GM12865 (cell line): Measurements from ENCODE around the gene GNG12.

Experiments used
- DNase-seq: peaks from one replicate; pipeline ENCODE4 v3.0.0; 2010; ENCODE audit warnings: low read depth
- H3K4me3 ChIP-seq: 2 replicates; pipeline ENCODE4 v1.5.1; 2011; ENCODE audit warnings: mild to moderate bottlenecking, low read depth, low read length, control low read depth
- CTCF ChIP-seq: IDR thresholded peaks from 2 replicates; pipeline ENCODE4 v1.5.1; 2011; ENCODE audit warnings: low read length, control low read depth, low read depth, inconsistent platforms; ENCODE audit not compliant: insufficient read depth; ENCODE audit errors: missing control alignments

Gene GNG12

GRCh38 chr1:67729872-67730271 is 103.4 kb downstream of the GNG12 start:
- H3K4me3 ChIP-seq = no peak overlapping the region
- no peak for TF ChIP-seq CTCF
- DNase-seq = no peak

GRCh38 chr1:67726224-67726623 is 107.0 kb downstream of the GNG12 start:
- no peak overlapping the region for H3K4me3 ChIP-seq
- TF ChIP-seq CTCF = no peak
- DNase-seq = no peak

DNA sequence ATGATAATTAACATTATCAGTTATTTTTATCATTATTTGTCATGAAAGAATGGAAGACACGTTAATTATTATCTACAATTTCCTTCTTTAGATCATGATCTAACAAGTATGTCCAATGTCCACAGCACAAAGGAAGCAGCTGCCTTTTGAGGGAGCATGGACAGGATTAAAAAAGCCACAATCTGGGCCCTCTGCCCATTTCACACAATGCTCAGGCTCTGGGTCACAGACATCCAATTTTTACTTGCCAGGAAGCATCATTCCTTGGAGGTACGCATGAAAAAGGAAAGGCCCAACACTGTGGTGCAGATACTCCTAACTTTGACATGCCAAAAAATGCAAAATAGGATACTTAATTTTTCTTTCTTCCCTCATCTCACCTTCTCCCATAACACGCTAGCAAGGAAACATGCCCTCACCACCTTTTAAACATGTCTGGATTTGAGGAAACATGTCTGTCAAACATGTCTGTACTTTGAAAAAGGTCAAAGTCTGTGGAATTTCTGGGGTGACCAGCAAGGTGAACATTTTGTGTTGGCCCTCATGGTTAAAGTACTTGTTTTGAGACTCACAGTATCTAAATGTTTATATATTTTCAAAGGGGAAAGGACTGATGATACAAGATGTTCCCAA is 108.2 kb downstream of the GNG12 start:
- no peak for TF ChIP-seq CTCF
- DNase-seq = no peak
- no peak overlapping the region for H3K4me3 ChIP-seq

- DNase-seq = peak; percentile 46
- TF ChIP-seq CTCF = no peak
- H3K4me3 ChIP-seq = no peak overlapping the region
Measured at GRCh38 chr1:67723620-67724019, 109.6 kb downstream of the GNG12 start.

GRCh38 chr1:67723126-67723525 is 110.1 kb downstream of the GNG12 start:
- no peak overlapping the region for H3K4me3 ChIP-seq
- TF ChIP-seq CTCF = no peak
- no peak for DNase-seq

GRCh38 chr1:67722292-67722944 is 110.8 kb downstream of the GNG12 start:
- TF ChIP-seq CTCF = no peak
- DNase-seq = no peak
- H3K4me3 ChIP-seq = no peak overlapping the region
